Thyroid gland (tissue), 4 donors: ENCODE measurements around the gene SPAG8.

Experiments used
- CTCF ChIP-seq, 6 experiments: fragments of 200-600 bp in 3 of 6; fragments of 450-650 bp in 3 of 6; sonication (generic) in 3 of 6; IDR thresholded peaks; one replicate each; pipeline ENCODE4 v1.5.1; 2016 to 2019; ENCODE audit warnings: antibody characterized with exemption in 6 of 6, mild to moderate bottlenecking in 2 of 6, inconsistent platforms in 1 of 6, moderate library complexity in 1 of 6
- POLR2A ChIP-seq, 2 donors: fragments of 450-650 bp; IDR thresholded peaks; one replicate each; pipeline ENCODE4 v1.6.1; 2017; ENCODE audit warnings: antibody characterized with exemption in 2 of 2, mild to moderate bottlenecking in 2 of 2, moderate library complexity in 1 of 2

- TF ChIP-seq POLR2A (IDR thresholded peaks at IDR 0.05) (no peak), CTCF (IDR thresholded peaks at IDR 0.05) (no peak)
Observed at GRCh38 chr9:35842020-35842745, 30.1 kb upstream of the SPAG8 start.
